ENCODE measurements around the gene TNFRSF14.
"Not testable (repeated sequence)": the region's sequence is repeated elsewhere in the genome, so short reads cannot be mapped to it uniquely, and the experiment has no call there.

TNFRSF14 gene

GRCh38 chr1:2567083-2567679 lies 11.0 kb downstream of the TNFRSF14 start:
- H3K9me3 ChIP-seq (ENCODE audit: insufficient read depth, low read depth, low read length) = no peaks in the 10 kb centered on the region
- no peak overlapping the region for H3K9ac ChIP-seq (ENCODE audit: low read depth, low read length)
- H3K4me3 ChIP-seq (ENCODE audit: low read length) = no peak overlapping the region
- H3K4me1 ChIP-seq (ENCODE audit: insufficient read depth, low read length) = no peaks in the 10 kb centered on the region
- H3K27me3 ChIP-seq (ENCODE audit: insufficient read depth, low read length) = no peaks in the 10 kb centered on the region
- H3K27ac ChIP-seq (ENCODE audit: low read length) = no peak overlapping the region
- H3K36me3 ChIP-seq (ENCODE audit: insufficient read depth, low read depth, low read length) = no peaks in the 10 kb centered on the region

GRCh38 chr1:2568187-2568816 lies 12.1 kb downstream of the TNFRSF14 start:
- not testable (repeated sequence) for H3K27me3 ChIP-seq (ENCODE audit: insufficient read depth, low read length); H3K27ac ChIP-seq (ENCODE audit: low read length)

GRCh38 chr1:2569060-2569459 lies 12.9 kb downstream of the TNFRSF14 start:
- no peaks in the 10 kb centered on the region for H3K36me3 ChIP-seq (ENCODE audit: insufficient read depth, low read depth, low read length)
- no peak overlapping the region for H3K4me3 ChIP-seq (ENCODE audit: low read length)
- no peak overlapping the region for H3K27ac ChIP-seq (ENCODE audit: low read length)
- H3K27me3 ChIP-seq (ENCODE audit: insufficient read depth, low read length) = no peaks in the 10 kb centered on the region
- H3K9me3 ChIP-seq (ENCODE audit: insufficient read depth, low read depth, low read length) = peaks cover 5% of the 10 kb centered on the region; the same call in 1 of the 2 replicates
- H3K9ac ChIP-seq (ENCODE audit: low read depth, low read length) = no peak overlapping the region
- H3K4me1 ChIP-seq (ENCODE audit: insufficient read depth, low read length) = no peaks in the 10 kb centered on the region

More at GRCh38 chr1:2568187-2568816, 12.1 kb downstream of the TNFRSF14 start:
- H3K9me3 ChIP-seq (ENCODE audit: insufficient read depth, low read depth, low read length); H3K36me3 ChIP-seq (ENCODE audit: insufficient read depth, low read depth, low read length); H3K4me3 ChIP-seq (ENCODE audit: low read length); H3K4me1 ChIP-seq (ENCODE audit: insufficient read depth, low read length); H3K9ac ChIP-seq (ENCODE audit: low read depth, low read length): not testable (repeated sequence)

- H3K4me1 ChIP-seq (ENCODE audit: insufficient read depth, low read length); H3K9me3 ChIP-seq (ENCODE audit: insufficient read depth, low read depth, low read length); H3K9ac ChIP-seq (ENCODE audit: low read depth, low read length); H3K27ac ChIP-seq (ENCODE audit: low read length); H3K4me3 ChIP-seq (ENCODE audit: low read length); H3K36me3 ChIP-seq (ENCODE audit: insufficient read depth, low read depth, low read length); H3K27me3 ChIP-seq (ENCODE audit: insufficient read depth, low read length): not testable (repeated sequence)
Measured at GRCh38 chr1:2569703-2570102, 13.5 kb downstream of the TNFRSF14 start.

GRCh38 chr1:2570332-2570731 lies 14.2 kb downstream of the TNFRSF14 start:
- H3K9me3 ChIP-seq (ENCODE audit: insufficient read depth, low read depth, low read length) = peaks cover 5% of the 10 kb centered on the region; the same call in 1 of the 2 replicates
- no peak overlapping the region for H3K27ac ChIP-seq (ENCODE audit: low read length)
- no peaks in the 10 kb centered on the region for H3K27me3 ChIP-seq (ENCODE audit: insufficient read depth, low read length)
- H3K4me3 ChIP-seq (ENCODE audit: low read length) = no peak overlapping the region
- H3K36me3 ChIP-seq (ENCODE audit: insufficient read depth, low read depth, low read length) = no peaks in the 10 kb centered on the region
- no peaks in the 10 kb centered on the region for H3K4me1 ChIP-seq (ENCODE audit: insufficient read depth, low read length)
- H3K9ac ChIP-seq (ENCODE audit: low read depth, low read length) = no peak overlapping the region

- peaks cover 5% of the 10 kb centered on the region; the same call in 1 of the 2 replicates for H3K9me3 ChIP-seq (ENCODE audit: insufficient read depth, low read depth, low read length)
- no peaks in the 10 kb centered on the region for H3K27me3 ChIP-seq (ENCODE audit: insufficient read depth, low read length)
- H3K4me1 ChIP-seq (ENCODE audit: insufficient read depth, low read length) = no peaks in the 10 kb centered on the region
- no peak overlapping the region for H3K27ac ChIP-seq (ENCODE audit: low read length)
- H3K36me3 ChIP-seq (ENCODE audit: insufficient read depth, low read depth, low read length) = no peaks in the 10 kb centered on the region
- no peak overlapping the region for H3K9ac ChIP-seq (ENCODE audit: low read depth, low read length)
- no peak overlapping the region for H3K4me3 ChIP-seq (ENCODE audit: low read length)
Measured at GRCh38 chr1:2571348-2571747, 15.2 kb downstream of the TNFRSF14 start.

- Histone ChIP-seq H3K9ac (ENCODE audit: low read depth, low read length) (no peak overlapping the region), H3K4me3 (ENCODE audit: low read length) (no peak overlapping the region), H3K4me1 (ENCODE audit: insufficient read depth, low read length) (no peaks in the 10 kb centered on the region), H3K9me3 (ENCODE audit: insufficient read depth, low read depth, low read length) (peaks cover 5% of the 10 kb centered on the region; the same call in 1 of the 2 replicates), H3K27me3 (ENCODE audit: insufficient read depth, low read length) (no peaks in the 10 kb centered on the region), H3K27ac (ENCODE audit: low read length) (no peak overlapping the region), H3K36me3 (ENCODE audit: insufficient read depth, low read depth, low read length) (no peaks in the 10 kb centered on the region)
Measured at GRCh38 chr1:2573250-2573920, 17.2 kb downstream of the TNFRSF14 start.

- Histone ChIP-seq H3K9ac (ENCODE audit: low read depth, low read length) (no peak overlapping the region), H3K27ac (ENCODE audit: low read length) (no peak overlapping the region), H3K4me3 (ENCODE audit: low read length) (no peak overlapping the region), H3K27me3 (ENCODE audit: insufficient read depth, low read length) (no peaks in the 10 kb centered on the region), H3K4me1 (ENCODE audit: insufficient read depth, low read length) (no peaks in the 10 kb centered on the region), H3K9me3 (ENCODE audit: insufficient read depth, low read depth, low read length) (peaks cover 5% of the 10 kb centered on the region; the same call in 1 of the 2 replicates), H3K36me3 (ENCODE audit: insufficient read depth, low read depth, low read length) (no peaks in the 10 kb centered on the region)
Measured at GRCh38 chr1:2574350-2574749, 18.2 kb downstream of the TNFRSF14 start.

GRCh38 chr1:2575801-2576663 lies 19.9 kb downstream of the TNFRSF14 start:
- Histone ChIP-seq H3K4me3 (ENCODE audit: low read length) (no peak overlapping the region), H3K9ac (ENCODE audit: low read depth, low read length) (no peak overlapping the region)

GRCh38 chr1:2577565-2578075 lies 21.4 kb downstream of the TNFRSF14 start:
- H3K4me3 ChIP-seq (ENCODE audit: low read length); H3K27ac ChIP-seq (ENCODE audit: low read length); H3K9ac ChIP-seq (ENCODE audit: low read depth, low read length); H3K36me3 ChIP-seq (ENCODE audit: insufficient read depth, low read depth, low read length); H3K9me3 ChIP-seq (ENCODE audit: insufficient read depth, low read depth, low read length); H3K4me1 ChIP-seq (ENCODE audit: insufficient read depth, low read length); H3K27me3 ChIP-seq (ENCODE audit: insufficient read depth, low read length): not testable (repeated sequence)

More at GRCh38 chr1:2575801-2576663, 19.9 kb downstream of the TNFRSF14 start:
- no peaks in the 10 kb centered on the region for H3K36me3 ChIP-seq (ENCODE audit: insufficient read depth, low read depth, low read length)
- no peaks in the 10 kb centered on the region for H3K4me1 ChIP-seq (ENCODE audit: insufficient read depth, low read length)
- H3K27ac ChIP-seq (ENCODE audit: low read length) = no peak overlapping the region
- no peaks in the 10 kb centered on the region for H3K27me3 ChIP-seq (ENCODE audit: insufficient read depth, low read length)
- peaks cover 5% of the 10 kb centered on the region; the same call in 1 of the 2 replicates for H3K9me3 ChIP-seq (ENCODE audit: insufficient read depth, low read depth, low read length)

GRCh38 chr1:2578758-2579118 lies 22.6 kb downstream of the TNFRSF14 start:
- Histone ChIP-seq H3K4me1 (ENCODE audit: insufficient read depth, low read length) (no peaks in the 10 kb centered on the region), H3K36me3 (ENCODE audit: insufficient read depth, low read depth, low read length) (no peaks in the 10 kb centered on the region), H3K27me3 (ENCODE audit: insufficient read depth, low read length) (no peaks in the 10 kb centered on the region), H3K27ac (ENCODE audit: low read length) (no peak overlapping the region), H3K4me3 (ENCODE audit: low read length) (no peak overlapping the region), H3K9ac (ENCODE audit: low read depth, low read length) (no peak overlapping the region), H3K9me3 (ENCODE audit: insufficient read depth, low read depth, low read length) (0 out of 2 replicates have a peak, but pooled peaks cover under 1% of the 10 kb centered on the region)
